CD4-positive, alpha-beta T cell (primary cell): ENCODE data around the gene PSMB9. TPM values are rescaled to one million over a fixed set of nuclear protein-coding genes. Genes with fewer than 3 reads are reported as not detected.
A peak's percentile ranks its signal among the peaks of the same experiment; 100 is the strongest.

Source experiments
- ATAC-seq: fragments of 200-7000 bp; cut with Tn5 transposase; one replicate; pipeline ENCODE4 v1.10.0; 2022; ENCODE audit warnings: mild to moderate bottlenecking; ENCODE audit not compliant: poor library complexity
- CTCF ChIA-PET: fragments of 350-600 bp; sonication (Branson Sonifier 250); formaldehyde crosslinking; loops from one replicate; lab custom pipeline; 2021; ENCODE audit warnings: antibody characterized with exemption, inconsistent platforms; lab: Charles Lee
- POLR2A ChIA-PET: fragments of 350-600 bp; sonication (Branson Sonifier 250); formaldehyde crosslinking; loops from one replicate; lab custom pipeline; 2021; ENCODE audit warnings: antibody characterized with exemption, inconsistent platforms; lab: Charles Lee
- DNase-seq, 14 experiments: peaks; one replicate each; pipeline ENCODE4 v3.0.0-alpha.2; 2013 to 2020; ENCODE audit warnings: mixed read lengths in 2 of 14
- H3K27ac ChIP-seq, 2 donors: one replicate each; pipeline versions ENCODE4 v1.5.1 to v1.7.0; 2013; ENCODE audit warnings: low read length in 2 of 2, low read depth in 1 of 2, mild to moderate bottlenecking in 1 of 2
- H3K27me3 ChIP-seq, 2 experiments: 1 replicate in 1 of 2; 2 replicates in 1 of 2; pipeline versions ENCODE4 v1.6.1 to v1.7.0; 2013; ENCODE audit warnings: low read length in 2 of 2, control low read depth in 1 of 2, mild to moderate bottlenecking in 1 of 2, moderate library complexity in 1 of 2; ENCODE audit not compliant: insufficient read depth in 2 of 2, control insufficient read depth in 1 of 2
- H3K36me3 ChIP-seq: one replicate; pipeline ENCODE4 v1.6.1; 2013; ENCODE audit warnings: low read length, control low read depth; ENCODE audit not compliant: insufficient read depth
- H3K4me1 ChIP-seq: one replicate; pipeline ENCODE4 v1.6.1; 2013; ENCODE audit warnings: low read length, control low read depth; ENCODE audit not compliant: insufficient read depth
- H3K4me3 ChIP-seq: one replicate; pipeline ENCODE4 v1.5.1; 2013; ENCODE audit warnings: mild to moderate bottlenecking, low read length, moderate library complexity
- H3K9me3 ChIP-seq, 2 experiments: 1 replicate in 1 of 2; 2 replicates in 1 of 2; pipeline versions ENCODE4 v1.6.1 to v1.7.0; 2013; ENCODE audit warnings: low read length in 2 of 2, mild to moderate bottlenecking in 2 of 2, control low read depth in 1 of 2, moderate library complexity in 1 of 2; ENCODE audit not compliant: control insufficient read depth in 1 of 2, insufficient read depth in 1 of 2
- H3K27ac Mint-ChIP-seq: one replicate; pipeline ENCODE4 v1.8.0; 2020; ENCODE audit warnings: mixed read lengths
- H3K27me3 Mint-ChIP-seq: one replicate; pipeline ENCODE4 v1.8.0; 2021; ENCODE audit warnings: mixed read lengths
- H3K36me3 Mint-ChIP-seq: one replicate; pipeline ENCODE4 v1.8.0; 2021; ENCODE audit warnings: low read depth, mixed read lengths
- H3K4me1 Mint-ChIP-seq: one replicate; pipeline ENCODE4 v1.8.0; 2021; ENCODE audit warnings: low read depth, mixed read lengths
- H3K4me3 Mint-ChIP-seq: one replicate; pipeline ENCODE4 v1.8.0; 2020; ENCODE audit warnings: mild to moderate bottlenecking, mixed read lengths
- H3K9me3 Mint-ChIP-seq: one replicate; pipeline ENCODE4 v1.8.0; 2020; ENCODE audit warnings: mixed read lengths
- intact Hi-C, 2 experiments: fragments of 100-400 bp; cut with DNase I in 1 of 2; cut with micrococcal nuclease in 1 of 2; formaldehyde crosslinking; loops; one replicate each; pipeline versions ENCODE4 v1.15.1 to v1.9.0; 2023 to 2025; cut with DNase I, micrococcal nuclease
- total RNA-seq, 174 experiments: library from RNA in 2 of 174; stranded (reverse) in 2 of 174; gene quantifications; one replicate each; pipeline ENCODE4 v1.2.3 and lab custom pipeline; 2021 to 2026
- TF ChIP-seq, protein P1 (sequence below): fragments of 200-600 bp; IDR thresholded peaks from one replicate; pipeline ENCODE4 v1.8.0; 2022; ENCODE audit warnings: antibody characterized with exemption, mild to moderate bottlenecking

The PSMB9 gene
- total RNA-seq, 2 experiments from 2014 or later = 37.2 to 38.4 TPM

DNA sequence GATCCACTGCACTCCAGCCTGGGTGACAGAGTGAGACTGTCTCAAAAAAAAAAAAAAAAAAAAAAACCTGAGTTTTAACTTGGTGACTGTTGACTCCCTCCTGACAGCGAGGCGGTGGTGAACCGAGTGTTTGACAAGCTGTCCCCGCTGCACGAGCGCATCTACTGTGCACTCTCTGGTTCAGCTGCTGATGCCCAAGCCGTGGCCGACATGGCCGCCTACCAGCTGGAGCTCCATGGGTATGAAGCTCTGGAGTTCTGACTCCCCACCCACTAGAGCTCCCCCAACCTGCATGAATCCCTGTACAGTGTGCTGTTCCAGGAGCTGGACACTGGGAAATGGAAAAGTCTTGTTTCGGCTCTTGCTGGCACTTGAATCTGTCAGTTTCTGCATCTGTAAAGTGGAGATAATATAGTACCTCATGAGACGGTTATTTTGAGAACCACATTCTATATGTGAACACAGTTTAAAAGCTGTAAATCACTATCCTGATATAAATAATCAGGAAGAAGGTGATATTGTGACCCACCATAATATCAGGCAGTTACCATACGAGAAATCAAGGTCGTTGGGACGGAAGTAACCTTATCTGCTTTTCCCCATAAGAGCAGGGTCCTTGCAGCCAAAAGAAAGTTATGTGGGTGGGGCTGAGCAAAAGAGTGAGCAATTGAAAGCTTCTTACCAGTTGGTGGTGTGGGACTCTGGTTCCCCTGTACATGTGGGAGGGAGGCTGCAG, 3.3 kb downstream of the PSMB9 start:
- H3K27me3 Mint-ChIP-seq = no peaks in the 10 kb centered on the region
- Histone ChIP-seq H3K27me3 (no peaks in the 10 kb centered on the region), H3K9me3 (no peaks in the 10 kb centered on the region), H3K27ac (peak overlapping the region in 1 of 2 donors; percentile 23), H3K4me3 (no peak overlapping the region), H3K36me3 (peaks cover 56% of the 10 kb centered on the region), H3K4me1 (peaks cover 43% of the 10 kb centered on the region)
- TF ChIP-seq, protein P1, sequence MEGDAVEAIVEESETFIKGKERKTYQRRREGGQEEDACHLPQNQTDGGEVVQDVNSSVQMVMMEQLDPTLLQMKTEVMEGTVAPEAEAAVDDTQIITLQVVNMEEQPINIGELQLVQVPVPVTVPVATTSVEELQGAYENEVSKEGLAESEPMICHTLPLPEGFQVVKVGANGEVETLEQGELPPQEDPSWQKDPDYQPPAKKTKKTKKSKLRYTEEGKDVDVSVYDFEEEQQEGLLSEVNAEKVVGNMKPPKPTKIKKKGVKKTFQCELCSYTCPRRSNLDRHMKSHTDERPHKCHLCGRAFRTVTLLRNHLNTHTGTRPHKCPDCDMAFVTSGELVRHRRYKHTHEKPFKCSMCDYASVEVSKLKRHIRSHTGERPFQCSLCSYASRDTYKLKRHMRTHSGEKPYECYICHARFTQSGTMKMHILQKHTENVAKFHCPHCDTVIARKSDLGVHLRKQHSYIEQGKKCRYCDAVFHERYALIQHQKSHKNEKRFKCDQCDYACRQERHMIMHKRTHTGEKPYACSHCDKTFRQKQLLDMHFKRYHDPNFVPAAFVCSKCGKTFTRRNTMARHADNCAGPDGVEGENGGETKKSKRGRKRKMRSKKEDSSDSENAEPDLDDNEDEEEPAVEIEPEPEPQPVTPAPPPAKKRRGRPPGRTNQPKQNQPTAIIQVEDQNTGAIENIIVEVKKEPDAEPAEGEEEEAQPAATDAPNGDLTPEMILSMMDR = no peak
- DNase-seq = no peak
- H3K4me3 Mint-ChIP-seq = peak overlapping the region; percentile 22
- peaks cover 57% of the 10 kb centered on the region for H3K4me1 Mint-ChIP-seq
- ATAC-seq = no peak
- CTCF ChIA-PET = interaction anchor here (2.0 to 7.8 kb wide), 3 partner anchors 11 to 127 kb away, joined by 5 to 288 read pairs (median 17); partner anchors contain the start of gene TAP2
- intact Hi-C loops = loop anchor here in 1 of 2 experiments (10.0 kb wide), 1 partner anchor 733 kb away; the partner anchor contains the start of gene ATF6B
- H3K9me3 Mint-ChIP-seq = no peaks in the 10 kb centered on the region
- peak overlapping the region; percentile 68 for H3K27ac Mint-ChIP-seq
- H3K36me3 Mint-ChIP-seq = peaks cover 89% of the 10 kb centered on the region
- POLR2A ChIA-PET = interaction anchor here (5.6 to 9.3 kb wide), 3 partner anchors 12 to 112 kb away, joined by 118 to 901 read pairs (median 208); partner anchors contain the start of genes BRD2, PSMB8 and TAP2

DNA sequence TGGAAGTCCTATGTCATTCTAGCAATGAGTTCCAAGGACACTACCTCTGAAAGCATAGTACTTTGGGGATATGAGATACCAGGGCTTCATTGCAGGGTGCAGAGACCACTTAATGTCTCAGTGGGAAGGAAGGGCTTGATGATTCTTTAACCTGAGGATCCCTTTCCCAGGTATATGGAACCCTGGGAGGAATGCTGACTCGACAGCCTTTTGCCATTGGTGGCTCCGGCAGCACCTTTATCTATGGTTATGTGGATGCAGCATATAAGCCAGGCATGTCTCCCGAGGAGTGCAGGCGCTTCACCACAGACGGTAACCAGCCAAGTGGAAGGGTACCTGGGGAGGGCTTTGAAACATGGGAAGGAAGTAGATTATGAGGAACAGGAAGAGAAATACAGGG, 4.2 kb downstream of the PSMB9 start:
- POLR2A ChIA-PET = interaction anchor here (2.0 to 9.3 kb wide), 4 partner anchors 10 to 112 kb away, joined by 8 to 901 read pairs (median 163); partner anchors contain the start of genes BRD2, PSMB8 and TAP2
- no peaks in the 10 kb centered on the region for H3K27me3 Mint-ChIP-seq
- H3K4me3 Mint-ChIP-seq = no peak overlapping the region

DNA sequence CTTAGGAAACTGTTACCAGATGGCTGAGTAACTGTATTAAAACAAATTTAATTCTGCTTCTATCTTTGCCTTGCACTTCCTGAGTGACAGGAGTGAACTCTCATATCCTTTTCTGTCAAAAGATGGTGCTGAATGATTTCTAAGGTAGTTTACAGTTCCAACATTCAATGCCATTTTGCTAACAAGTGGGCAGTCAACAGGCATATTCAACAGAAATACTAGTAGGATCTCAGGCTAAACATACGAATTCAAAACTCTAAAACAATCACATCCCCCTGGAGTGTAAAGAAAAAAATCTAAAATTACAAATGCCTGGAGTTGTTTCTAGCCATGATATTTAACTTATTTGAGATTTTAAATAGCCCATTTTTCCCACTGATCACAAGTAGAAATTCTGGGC, 6.7 kb downstream of the PSMB9 start:
- peak overlapping the region in 1 of 2 donors; percentile 2 for H3K27ac ChIP-seq

More for the DNA sequence above, 4.2 kb downstream of the PSMB9 start:
- CTCF ChIA-PET = interaction anchor here (2.0 to 7.8 kb wide), 3 partner anchors 10 to 126 kb away, joined by 5 to 288 read pairs (median 17); partner anchors contain the start of gene TAP2
- Histone ChIP-seq H3K27ac (no peak overlapping the region), H3K9me3 (no peaks in the 10 kb centered on the region), H3K36me3 (peaks cover 56% of the 10 kb centered on the region), H3K4me3 (no peak overlapping the region), H3K4me1 (peaks cover 41% of the 10 kb centered on the region), H3K27me3 (no peaks in the 10 kb centered on the region)
- Mint-ChIP-seq H3K4me1 (peaks cover 50% of the 10 kb centered on the region), H3K27ac (peak overlapping the region; percentile 68), H3K36me3 (peaks cover 81% of the 10 kb centered on the region), H3K9me3 (no peaks in the 10 kb centered on the region)
- intact Hi-C loops = loop anchor here in 1 of 2 experiments (10.0 kb wide), 1 partner anchor 733 kb away; the partner anchor contains the start of gene ATF6B
- ATAC-seq = no peak
- TF ChIP-seq, protein P1 = no peak
- no peak for DNase-seq

More for the DNA sequence above, 6.7 kb downstream of the PSMB9 start:
- ATAC-seq (no peak), DNase-seq (no peak)
- Histone ChIP-seq H3K4me3 (no peak overlapping the region), H3K36me3 (peaks cover 56% of the 10 kb centered on the region), H3K4me1 (peaks cover 32% of the 10 kb centered on the region), H3K27me3 (no peaks in the 10 kb centered on the region), H3K9me3 (no peaks in the 10 kb centered on the region)
- POLR2A ChIA-PET = interaction anchor here (9.3 kb wide), 1 partner anchor 19 kb away, joined by 901 read pairs; the partner anchor contains the start of genes PSMB8 and TAP2
- Mint-ChIP-seq H3K27ac (peak overlapping the region; percentile 43), H3K27me3 (no peaks in the 10 kb centered on the region), H3K4me3 (no peak overlapping the region), H3K9me3 (no peaks in the 10 kb centered on the region), H3K4me1 (peaks cover 36% of the 10 kb centered on the region), H3K36me3 (peaks cover 58% of the 10 kb centered on the region)
- CTCF ChIA-PET = interaction anchor here (1.6 kb wide), 1 partner anchor 22 kb away, joined by 9 read pairs; the partner anchor contains the start of gene TAP2
- TF ChIP-seq, protein P1 = no peak
- intact Hi-C loops = no loop called here
